ENCODE results near the gene TP63.

DNA sequence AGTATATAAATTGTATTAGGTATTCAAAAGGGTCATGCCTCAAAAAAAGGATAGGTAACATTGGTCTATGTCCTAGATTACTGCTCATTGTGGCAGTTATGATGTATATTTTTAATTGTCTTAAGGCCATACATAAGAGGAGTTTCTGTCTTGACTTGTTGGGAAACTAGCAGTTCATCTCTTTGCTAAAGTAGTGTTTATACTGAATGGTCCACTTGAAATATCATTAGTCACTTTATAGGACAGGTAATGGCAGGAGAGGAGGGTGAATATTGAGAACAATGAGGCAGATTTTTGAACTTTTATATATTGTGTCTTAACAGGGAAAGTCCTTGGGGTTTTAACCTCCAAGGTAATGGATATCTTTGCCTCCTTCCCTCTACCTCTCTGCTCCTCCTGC is 58.4 kb downstream of the TP63 start:
- TF ChIP-seq, protein P1, sequence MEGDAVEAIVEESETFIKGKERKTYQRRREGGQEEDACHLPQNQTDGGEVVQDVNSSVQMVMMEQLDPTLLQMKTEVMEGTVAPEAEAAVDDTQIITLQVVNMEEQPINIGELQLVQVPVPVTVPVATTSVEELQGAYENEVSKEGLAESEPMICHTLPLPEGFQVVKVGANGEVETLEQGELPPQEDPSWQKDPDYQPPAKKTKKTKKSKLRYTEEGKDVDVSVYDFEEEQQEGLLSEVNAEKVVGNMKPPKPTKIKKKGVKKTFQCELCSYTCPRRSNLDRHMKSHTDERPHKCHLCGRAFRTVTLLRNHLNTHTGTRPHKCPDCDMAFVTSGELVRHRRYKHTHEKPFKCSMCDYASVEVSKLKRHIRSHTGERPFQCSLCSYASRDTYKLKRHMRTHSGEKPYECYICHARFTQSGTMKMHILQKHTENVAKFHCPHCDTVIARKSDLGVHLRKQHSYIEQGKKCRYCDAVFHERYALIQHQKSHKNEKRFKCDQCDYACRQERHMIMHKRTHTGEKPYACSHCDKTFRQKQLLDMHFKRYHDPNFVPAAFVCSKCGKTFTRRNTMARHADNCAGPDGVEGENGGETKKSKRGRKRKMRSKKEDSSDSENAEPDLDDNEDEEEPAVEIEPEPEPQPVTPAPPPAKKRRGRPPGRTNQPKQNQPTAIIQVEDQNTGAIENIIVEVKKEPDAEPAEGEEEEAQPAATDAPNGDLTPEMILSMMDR (IDR thresholded peaks at IDR 0.05): no peak
- TF ChIP-seq SMC3 (IDR thresholded peaks at IDR 0.05) (no peak), POLR2A (IDR thresholded peaks at IDR 0.05; ENCODE audit: low read length) (no peak), NR3C1 (IDR thresholded peaks at IDR 0.05) (no peak), JUN (IDR thresholded peaks at IDR 0.05) (no peak), ZFP36 (IDR thresholded peaks at IDR 0.05; ENCODE audit: borderline replicate concordance, partially characterized antibody) (no peak), HDAC2 (IDR thresholded peaks at IDR 0.05) (no peak), MYC (IDR thresholded peaks at IDR 0.05; ENCODE audit: borderline replicate concordance, low read length) (no peak), CHD2 (IDR thresholded peaks at IDR 0.05; ENCODE audit: low read length, partially characterized antibody) (no peak)
- TF ChIP-seq, protein P2, sequence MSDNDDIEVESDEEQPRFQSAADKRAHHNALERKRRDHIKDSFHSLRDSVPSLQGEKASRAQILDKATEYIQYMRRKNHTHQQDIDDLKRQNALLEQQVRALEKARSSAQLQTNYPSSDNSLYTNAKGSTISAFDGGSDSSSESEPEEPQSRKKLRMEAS (IDR thresholded peaks at IDR 0.05): no peak

All from A549 (cell line).